Stimulated activated CD4-positive, alpha-beta T cell treated with anti-CD3 and anti-CD28 coated beads, Interleukin-15, amount 100 ng/mL, for 24 hours (primary cell): ENCODE data around the gene ATG2A.
"Not testable (repeated sequence)": the region's sequence is repeated elsewhere in the genome, so short reads cannot be mapped to it uniquely, and the experiment has no call there.

ENCODE experiments used
- DNase-seq: peaks from one replicate; pipeline ENCODE4 v3.0.0-alpha.2; 2020

ATG2A gene

DNA sequence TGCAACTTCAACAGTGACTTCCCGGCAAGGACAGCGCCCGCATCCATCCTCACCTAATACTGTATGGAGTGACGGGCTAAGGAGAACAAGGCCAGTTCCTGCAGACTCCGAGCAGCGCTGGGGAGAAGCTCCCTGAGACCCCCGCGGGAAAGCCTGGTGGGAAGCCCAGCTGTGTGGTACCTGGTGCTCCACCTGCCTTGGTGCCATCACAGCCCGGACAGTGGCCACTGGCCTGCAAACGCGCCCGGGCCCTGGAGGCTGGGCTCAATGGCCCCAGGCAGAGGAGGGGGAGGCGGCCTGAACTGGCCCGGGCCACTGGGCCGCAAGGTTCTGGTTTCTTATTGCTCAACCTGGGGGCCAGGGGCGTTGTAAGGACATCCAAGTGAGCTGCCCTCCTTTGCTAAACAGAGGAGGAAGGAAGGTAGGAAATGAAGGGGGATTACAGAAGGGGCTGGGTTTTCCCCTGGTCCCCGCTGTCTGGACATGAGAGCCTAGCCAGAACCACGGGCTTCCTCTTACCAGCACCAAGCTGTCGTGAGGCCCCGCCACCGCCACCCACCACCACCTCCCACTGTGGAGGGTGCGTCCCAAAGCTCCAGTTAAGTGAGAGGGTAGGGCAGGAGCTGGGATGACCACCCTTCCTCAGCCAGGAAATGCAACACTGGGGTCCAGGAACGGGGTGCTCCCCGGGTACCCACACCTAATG is 64.1 kb downstream of the ATG2A start:
- DNase-seq: no peak

DNA sequence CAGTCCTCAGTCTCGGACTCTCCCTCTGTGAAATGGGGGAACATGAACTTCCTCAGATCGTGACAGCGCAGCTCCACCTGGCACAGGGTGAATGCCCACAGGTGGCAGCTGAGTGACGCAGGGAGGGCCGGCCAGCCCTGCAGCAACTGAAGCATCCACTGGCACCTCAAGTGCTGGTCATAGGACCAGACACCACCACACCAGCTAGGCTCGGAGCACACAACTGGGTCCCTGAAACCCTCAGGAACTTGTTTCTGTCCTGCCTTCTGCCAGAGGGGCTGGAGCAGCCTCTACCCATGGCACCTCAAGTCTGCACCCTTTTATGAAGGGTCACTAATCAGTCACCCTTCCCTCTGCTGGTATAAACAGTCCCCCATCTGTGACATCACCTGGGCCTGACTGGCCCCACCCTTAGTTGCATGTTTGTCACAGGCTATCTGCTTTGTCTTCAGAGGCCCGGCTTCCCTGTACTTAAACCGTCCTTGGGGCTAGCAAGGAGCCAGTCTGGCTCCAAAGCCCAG is 65.1 kb downstream of the ATG2A start:
- DNase-seq: no peak

DNA sequence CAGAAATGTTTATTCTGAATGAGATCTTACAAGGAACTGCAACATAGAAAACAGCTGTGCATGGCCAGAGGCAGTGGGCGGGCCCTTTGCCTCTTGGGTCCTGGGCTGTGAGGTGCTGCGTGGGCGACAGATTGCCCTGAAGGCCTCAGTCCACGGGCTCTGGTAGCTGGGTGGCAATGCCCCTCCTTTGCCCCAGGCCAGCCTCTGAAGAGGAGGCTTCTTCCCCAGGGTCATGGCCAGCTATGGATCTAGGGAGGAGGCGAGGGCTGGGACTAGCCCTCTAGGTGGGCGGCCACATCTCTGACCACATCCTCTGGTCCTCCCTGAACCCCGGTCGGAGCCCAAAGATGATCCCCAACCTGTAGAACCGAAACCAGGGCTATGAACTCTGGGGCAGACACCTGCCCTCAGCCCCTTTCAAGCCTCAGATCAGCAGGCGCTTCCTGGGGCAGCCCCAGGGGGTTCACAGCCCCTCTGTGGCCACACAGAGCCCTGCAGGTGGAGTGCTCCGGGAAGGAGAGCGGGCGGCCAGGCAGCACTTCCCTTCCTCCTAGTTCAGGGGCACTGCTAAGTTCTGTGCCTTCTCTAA is 65.9 kb downstream of the ATG2A start:
- peak; percentile 76 for DNase-seq

DNA sequence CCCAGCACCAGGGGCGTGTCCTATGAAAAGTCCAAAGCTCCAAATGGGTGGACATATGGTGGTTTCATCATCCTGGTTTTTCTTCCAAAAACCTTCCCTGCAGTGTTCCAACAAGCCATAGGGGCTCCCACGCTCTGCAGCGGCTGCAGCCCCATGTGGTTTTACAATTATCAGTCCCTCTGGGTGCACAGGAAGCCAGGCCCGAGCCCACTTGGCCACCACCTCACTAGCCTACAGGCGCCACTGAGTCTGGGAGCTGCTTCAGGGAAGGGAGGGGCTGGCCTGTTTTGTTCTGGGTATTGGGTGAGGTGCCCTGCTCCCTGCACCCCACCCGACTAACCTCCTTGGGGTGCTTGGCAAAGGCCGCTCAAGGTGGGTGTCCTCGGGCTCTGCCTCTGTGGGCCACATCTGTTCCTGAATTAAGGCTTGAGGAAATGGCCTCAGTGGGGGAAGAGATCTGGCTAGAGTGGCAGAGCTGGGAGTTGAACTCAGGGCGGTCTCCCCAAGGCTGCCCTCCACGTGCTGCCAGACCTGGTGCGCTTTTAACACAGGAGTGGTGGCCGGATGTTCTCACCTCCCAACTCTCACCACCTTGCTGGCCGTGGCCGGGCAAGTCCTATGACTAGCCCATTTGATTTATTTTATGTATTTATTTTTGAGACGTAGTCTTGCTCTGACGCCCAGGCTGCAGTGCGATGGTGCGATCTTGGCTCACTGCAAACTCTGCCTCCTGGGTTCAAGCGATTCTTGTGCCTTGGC is 67.2 kb downstream of the ATG2A start:
- DNase-seq: no peak

DNA sequence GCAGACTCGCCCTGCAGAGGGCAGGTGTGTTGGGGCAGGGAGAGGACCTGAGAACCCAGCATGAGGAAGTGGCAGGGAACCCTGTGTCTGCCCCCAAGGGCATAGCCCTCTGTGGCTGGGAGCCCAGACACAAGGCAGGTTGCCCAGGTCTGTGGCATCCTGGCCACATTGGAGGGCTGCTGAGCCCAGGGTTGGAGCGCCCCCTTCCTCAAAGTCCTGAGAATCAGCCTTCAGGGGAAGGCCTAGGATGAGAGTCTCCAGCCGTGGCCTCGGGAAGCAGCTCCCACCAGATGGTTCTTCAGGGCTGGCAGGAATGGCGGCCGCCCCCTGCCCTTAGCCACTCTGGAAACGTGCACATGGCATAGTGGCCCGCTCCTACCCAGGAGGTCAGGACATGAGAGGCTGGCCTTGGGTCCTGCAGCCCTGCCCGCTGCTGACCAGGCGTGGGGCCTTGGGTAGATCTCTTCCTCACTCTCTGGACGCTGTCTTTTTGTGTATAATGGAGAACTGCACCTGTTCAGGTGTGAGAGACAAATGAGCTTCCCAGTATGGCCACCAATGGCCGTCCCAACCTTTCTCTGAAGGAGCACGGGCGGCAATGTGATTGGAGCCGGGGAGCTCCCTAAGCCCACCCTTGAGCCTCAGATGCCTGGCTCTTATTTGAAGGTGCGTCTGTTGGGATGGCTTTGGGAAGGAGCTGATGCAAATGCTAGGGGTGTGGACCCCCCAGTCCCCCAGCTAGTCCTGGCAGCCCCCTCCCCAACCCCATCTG is 68.0 kb downstream of the ATG2A start:
- DNase-seq: peak; percentile 36

DNA sequence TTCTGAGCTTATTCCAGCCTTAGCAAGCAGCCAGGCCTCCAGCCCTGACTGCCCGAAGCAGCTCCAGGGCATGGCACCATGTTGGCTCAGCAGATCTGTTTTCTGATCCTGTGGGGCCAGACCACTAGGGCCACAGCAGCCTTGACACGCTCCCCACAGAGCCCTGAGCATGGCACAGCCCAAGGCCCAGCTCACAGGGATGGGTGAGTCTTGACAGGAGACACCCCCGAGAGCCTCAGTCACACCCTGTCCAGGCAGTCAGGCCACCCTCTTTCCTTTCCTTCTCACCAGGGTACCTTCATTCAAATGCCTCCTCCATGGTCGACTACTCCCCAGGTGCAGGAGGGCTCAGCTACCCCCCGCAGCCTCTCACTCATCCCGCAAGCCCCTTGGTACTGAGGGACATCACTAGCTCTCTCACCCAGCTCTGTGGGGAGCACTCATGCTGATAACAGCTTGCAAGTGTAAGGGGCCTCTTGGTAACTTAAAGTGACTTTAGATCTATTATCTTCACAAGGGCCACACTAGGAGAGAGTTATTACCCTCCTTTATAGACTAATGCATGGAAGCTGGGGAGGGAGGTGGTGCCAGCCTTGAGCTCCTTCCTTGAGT is 68.7 kb downstream of the ATG2A start:
- DNase-seq: no peak

DNA sequence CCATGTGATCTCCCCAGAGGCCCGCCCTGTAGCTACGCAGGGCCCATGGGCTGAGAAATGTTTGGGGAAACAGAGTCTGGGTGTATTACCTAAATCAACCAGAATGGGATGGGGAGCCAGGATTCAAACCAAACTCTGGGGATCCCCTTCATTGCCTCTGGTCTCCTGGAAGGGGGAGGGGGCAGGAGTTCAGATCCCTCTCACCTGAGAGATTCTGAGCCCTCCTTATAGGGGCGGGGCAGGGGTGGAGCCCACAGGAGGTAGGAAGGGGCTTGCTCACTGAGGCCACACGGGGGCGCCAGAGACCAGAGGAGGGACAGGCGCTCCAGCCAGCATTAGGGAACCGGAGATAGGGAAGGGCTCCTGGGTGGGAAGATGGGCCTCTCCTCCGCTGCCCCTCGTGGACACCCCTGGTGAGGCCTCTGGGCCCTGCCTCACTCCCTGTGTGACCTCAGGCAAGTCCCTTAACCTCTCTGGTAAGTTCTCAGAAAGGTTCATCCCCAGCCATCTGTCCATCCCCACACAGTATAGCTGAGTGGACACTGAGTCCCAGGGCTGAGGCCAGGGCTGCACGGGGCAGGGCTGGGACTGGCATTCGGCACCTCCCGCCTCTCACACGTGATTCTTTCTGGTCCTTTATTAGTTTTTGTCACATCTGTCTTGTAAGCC is 69.9 kb downstream of the ATG2A start:
- DNase-seq: peak; percentile 96

DNA sequence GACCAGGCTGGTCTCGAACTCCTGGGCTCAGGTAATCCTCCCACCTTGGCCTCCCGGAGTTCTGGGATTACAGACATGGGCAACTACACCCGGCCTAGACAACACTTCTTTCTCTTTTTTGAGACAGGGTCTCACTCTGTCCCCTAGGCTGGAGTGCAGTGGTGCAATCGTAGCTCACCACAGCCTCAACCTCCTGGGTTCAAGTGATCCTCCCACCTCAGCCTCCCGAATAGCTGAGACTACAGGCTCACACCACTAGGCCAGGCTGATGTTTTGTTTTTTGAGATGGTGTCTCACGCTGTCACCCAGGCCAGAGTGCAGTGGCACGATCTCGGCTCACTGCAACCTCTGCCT is 71.3 kb downstream of the ATG2A start:
- not testable (repeated sequence) for DNase-seq

DNA sequence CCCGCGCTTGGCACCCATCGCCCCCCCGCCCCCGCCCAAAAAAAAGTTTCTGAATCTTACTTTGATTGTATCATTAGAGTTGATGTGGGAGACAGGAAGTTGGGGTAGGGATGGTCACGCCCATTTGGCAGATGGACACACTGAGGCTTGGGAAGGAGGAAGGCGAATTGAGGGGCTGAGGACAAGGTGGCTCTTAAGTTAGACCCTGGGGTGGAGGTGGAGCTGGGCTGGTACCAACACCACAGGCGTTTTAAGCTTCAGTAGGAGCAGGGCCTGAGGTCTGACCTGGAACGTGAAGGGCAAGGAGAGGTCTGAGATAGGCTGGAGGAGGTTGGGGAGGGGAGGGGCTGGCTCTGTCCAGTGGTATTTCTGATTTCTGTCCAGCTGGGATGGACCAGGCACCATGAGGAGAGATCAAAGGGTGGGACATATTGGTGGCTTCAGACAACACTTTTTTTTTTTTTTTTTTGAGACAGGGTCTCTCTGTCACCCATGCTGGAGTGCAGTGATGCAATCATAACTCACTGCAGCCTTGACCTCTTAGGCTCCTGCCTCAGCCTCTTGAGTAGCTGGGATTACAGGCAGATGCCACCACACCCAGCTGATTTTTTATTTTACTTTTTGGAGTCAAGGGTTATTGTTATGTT is 71.8 kb downstream of the ATG2A start:
- no peak for DNase-seq
